Stimulated activated CD8-positive, alpha-beta memory T cell treated with anti-CD3 and anti-CD28 coated beads, Interleukin-7, amount 100 ng/mL, for 4 hours (primary cell): ENCODE data around the gene SYT7.

Experiments used
- DNase-seq, 2 donors: peaks; one replicate each; pipeline ENCODE4 v3.0.0-alpha.2; 2020; ENCODE audit warnings: low read depth in 2 of 2

SYT7 gene

GRCh38 chr11:61585115-61585514 lies 4.2 kb upstream of the SYT7 start:
- DNase-seq = no peak

GRCh38 chr11:61581931-61582330 lies 1.1 kb upstream of the SYT7 start:
- no peak for DNase-seq

GRCh38 chr11:61580271-61580888 lies 496 bp downstream of the SYT7 start:
- no peak for DNase-seq

- DNase-seq = no peak
These were observed 1.1 kb downstream of the SYT7 start for GRCh38 chr11:61579676-61580270.

- no peak for DNase-seq
These were observed 1.8 kb downstream of the SYT7 start for GRCh38 chr11:61578819-61579675.

GRCh38 chr11:61577383-61578118 lies 3.3 kb downstream of the SYT7 start:
- DNase-seq = no peak

GRCh38 chr11:61575886-61576861 lies 4.7 kb downstream of the SYT7 start:
- DNase-seq = no peak

GRCh38 chr11:61574611-61575010 lies 6.3 kb downstream of the SYT7 start:
- DNase-seq = no peak

- no peak for DNase-seq
These were observed 8.0 kb downstream of the SYT7 start for GRCh38 chr11:61572913-61573312.

GRCh38 chr11:61571869-61572268 lies 9.0 kb downstream of the SYT7 start:
- DNase-seq = no peak

GRCh38 chr11:61571337-61571736 lies 9.5 kb downstream of the SYT7 start:
- no peak for DNase-seq

- DNase-seq = no peak
These were observed 11.2 kb downstream of the SYT7 start for GRCh38 chr11:61569701-61570100.

GRCh38 chr11:61569018-61569417 lies 11.9 kb downstream of the SYT7 start:
- no peak for DNase-seq

GRCh38 chr11:61567286-61568061 lies 13.4 kb downstream of the SYT7 start:
- peak; percentile 33 to 41 for DNase-seq

- no peak for DNase-seq
These were observed 15.8 kb downstream of the SYT7 start for GRCh38 chr11:61564936-61565696.

- DNase-seq = no peak
These were observed 20.1 kb downstream of the SYT7 start for GRCh38 chr11:61560751-61561150.

GRCh38 chr11:61556621-61557020 lies 24.3 kb downstream of the SYT7 start:
- DNase-seq = no peak

- no peak for DNase-seq
These were observed 24.9 kb downstream of the SYT7 start for GRCh38 chr11:61555978-61556377.
